Smooth muscle cell (in vitro differentiated cells): Measurements from ENCODE around the gene CADM4. TPM values are rescaled to one million over a fixed set of nuclear protein-coding genes. Genes with fewer than 3 reads are reported as not detected.

Experiments used
- DNase-seq: peaks from one replicate; lab custom pipeline; 2025; ENCODE audit not compliant: unreplicated experiment; lab: John Stamatoyannopoulos, UW
- H2AFZ ChIP-seq: fragments of 200-600 bp; sonication (generic); 2 replicates; pipeline ENCODE4 v1.6.0; 2016; ENCODE audit warnings: antibody characterized with exemption, low read depth, mild to moderate bottlenecking
- H3F3A ChIP-seq: fragments of 200-600 bp; sonication (generic); 2 replicates; pipeline ENCODE4 v1.6.0; 2017; ENCODE audit warnings: antibody characterized with exemption, low read depth
- H3K27ac ChIP-seq: fragments of 200-600 bp; sonication (generic); 2 replicates; pipeline ENCODE4 v1.5.1; 2016; ENCODE audit warnings: low read depth, mild to moderate bottlenecking
- H3K27me3 ChIP-seq: fragments of 200-600 bp; sonication (generic); 2 replicates; pipeline ENCODE4 v1.6.1; 2016; ENCODE audit warnings: low read depth, mild to moderate bottlenecking
- H3K36me3 ChIP-seq: fragments of 200-600 bp; sonication (generic); 2 replicates; pipeline ENCODE4 v1.5.1; 2016; ENCODE audit warnings: low read depth
- H3K4me1 ChIP-seq: fragments of 200-600 bp; sonication (generic); 2 replicates; pipeline ENCODE4 v1.5.1; 2016; ENCODE audit warnings: low read depth
- H3K4me2 ChIP-seq: fragments of 200-600 bp; sonication (generic); 2 replicates; pipeline ENCODE4 v1.6.0; 2016; ENCODE audit warnings: mild to moderate bottlenecking
- H3K4me3 ChIP-seq: fragments of 200-600 bp; sonication (generic); 2 replicates; pipeline ENCODE4 v1.5.1; 2016; ENCODE audit warnings: mild to moderate bottlenecking
- H3K79me2 ChIP-seq: fragments of 200-600 bp; sonication (generic); 2 replicates; pipeline ENCODE4 v1.6.0; 2016; ENCODE audit warnings: low read depth, mild to moderate bottlenecking
- H3K9ac ChIP-seq: fragments of 200-600 bp; sonication (generic); 2 replicates; pipeline ENCODE4 v1.6.0; 2016; ENCODE audit warnings: low read depth
- H3K9me3 ChIP-seq: fragments of 200-600 bp; sonication (generic); replicated peaks from 2 replicates; pipeline ENCODE4 v1.5.1; 2016; ENCODE audit warnings: low read depth
- H4K20me1 ChIP-seq: fragments of 200-600 bp; sonication (generic); 2 replicates; pipeline ENCODE4 v1.6.0; 2016; ENCODE audit warnings: low read depth
- WGBS: methylation state at CpG from one replicate; pipeline ENCODE4 v1.1.7; 2016; ENCODE audit warnings: low lambda C conversion rate; 5-methylcytosine and 5-hydroxymethylcytosine counted together
- polyA plus RNA-seq: library from polyadenylated mRNA; unstranded; fragments of >200 nt; fragmentation: Nextera tagmentation; extraction: Ambion mirVana; gene quantifications from 2 replicates; pipeline ENCODE4 v1.2.1, GENCODE V29; 2016
- total RNA-seq: library from RNA; depleted of rRNA; stranded (reverse); fragments of >200 nt; gene quantifications from 2 replicates; pipeline ENCODE4 v1.2.3, GENCODE V29; 2014
- TF ChIP-seq, protein P1 (sequence below): fragments of 200-600 bp; sonication (generic); IDR thresholded peaks from 2 replicates; pipeline ENCODE4 v1.5.1; 2017; ENCODE audit warnings: borderline replicate concordance, mild to moderate bottlenecking, antibody characterized with exemption; ENCODE audit not compliant: insufficient read depth, poor library complexity, severe bottlenecking

CADM4 gene
- total and polyA plus RNA-seq, 2 experiments from 2014 or later: 1.9 to 2.4 TPM

DNA sequence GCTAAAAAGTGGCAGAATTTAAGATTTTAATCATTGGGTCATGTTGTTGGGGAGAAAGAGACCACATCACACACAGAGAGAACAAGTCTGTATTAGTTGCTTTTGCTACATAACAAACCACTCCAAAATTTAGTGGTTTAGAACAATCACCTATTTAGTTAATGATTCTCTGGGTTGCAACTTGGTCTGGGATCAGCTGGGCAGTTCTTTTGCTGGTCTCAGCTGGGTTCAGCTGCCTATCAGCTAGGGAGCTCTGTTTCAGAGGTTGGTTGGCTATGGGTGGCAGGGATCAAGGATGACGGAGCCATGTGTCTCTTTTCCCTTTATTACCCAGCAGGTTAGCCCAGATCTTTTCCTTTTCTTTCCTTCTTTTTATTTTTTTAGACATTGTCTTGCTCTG is 55.2 kb downstream of the CADM4 start:
- H3K4me2 ChIP-seq: no peak overlapping the region
- H3K4me1 ChIP-seq: no peaks in the 10 kb centered on the region
- peaks cover 6% of the 10 kb centered on the region for H4K20me1 ChIP-seq
- DNase-seq: no peak
- 80% methylated on average over 1 of the region's 1 CpG for whole genome bisulfite sequencing
- H3K27ac ChIP-seq: no peak overlapping the region
- TF ChIP-seq, protein P1, sequence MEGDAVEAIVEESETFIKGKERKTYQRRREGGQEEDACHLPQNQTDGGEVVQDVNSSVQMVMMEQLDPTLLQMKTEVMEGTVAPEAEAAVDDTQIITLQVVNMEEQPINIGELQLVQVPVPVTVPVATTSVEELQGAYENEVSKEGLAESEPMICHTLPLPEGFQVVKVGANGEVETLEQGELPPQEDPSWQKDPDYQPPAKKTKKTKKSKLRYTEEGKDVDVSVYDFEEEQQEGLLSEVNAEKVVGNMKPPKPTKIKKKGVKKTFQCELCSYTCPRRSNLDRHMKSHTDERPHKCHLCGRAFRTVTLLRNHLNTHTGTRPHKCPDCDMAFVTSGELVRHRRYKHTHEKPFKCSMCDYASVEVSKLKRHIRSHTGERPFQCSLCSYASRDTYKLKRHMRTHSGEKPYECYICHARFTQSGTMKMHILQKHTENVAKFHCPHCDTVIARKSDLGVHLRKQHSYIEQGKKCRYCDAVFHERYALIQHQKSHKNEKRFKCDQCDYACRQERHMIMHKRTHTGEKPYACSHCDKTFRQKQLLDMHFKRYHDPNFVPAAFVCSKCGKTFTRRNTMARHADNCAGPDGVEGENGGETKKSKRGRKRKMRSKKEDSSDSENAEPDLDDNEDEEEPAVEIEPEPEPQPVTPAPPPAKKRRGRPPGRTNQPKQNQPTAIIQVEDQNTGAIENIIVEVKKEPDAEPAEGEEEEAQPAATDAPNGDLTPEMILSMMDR: no peak
- H3K36me3 ChIP-seq: no peaks in the 10 kb centered on the region
- H2AFZ ChIP-seq: no peak overlapping the region
- no peaks in the 10 kb centered on the region for H3K9me3 ChIP-seq
- peaks cover 6% of the 10 kb centered on the region for H3K79me2 ChIP-seq
- H3F3A ChIP-seq: no peaks in the 10 kb centered on the region
- H3K27me3 ChIP-seq: no peaks in the 10 kb centered on the region
- H3K4me3 ChIP-seq: no peak overlapping the region
- H3K9ac ChIP-seq: no peak overlapping the region

DNA sequence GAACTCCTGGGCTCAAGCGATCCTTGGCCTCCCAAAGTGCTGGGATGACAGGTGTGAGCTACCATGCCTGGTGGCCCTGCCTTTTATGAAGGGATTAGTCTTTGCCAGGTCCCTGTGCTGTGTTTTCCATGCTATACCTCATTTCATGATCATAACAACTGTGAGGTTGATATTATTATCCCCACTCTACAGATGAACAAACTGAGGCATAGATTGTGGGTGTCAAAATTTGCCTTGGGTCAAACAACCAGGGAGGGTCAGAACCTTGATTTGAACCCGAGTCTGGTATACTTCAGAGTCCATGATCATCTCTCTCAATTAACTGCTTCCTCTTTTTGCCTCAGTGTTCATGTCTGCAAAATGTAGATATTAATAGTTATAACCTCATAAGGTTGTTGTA is 57.2 kb downstream of the CADM4 start:
- TF ChIP-seq, protein P1: no peak
- H3K27ac ChIP-seq: no peak overlapping the region
- no peaks in the 10 kb centered on the region for H3K9me3 ChIP-seq
- no peak overlapping the region for H3K4me3 ChIP-seq
- peaks cover 6% of the 10 kb centered on the region for H3K79me2 ChIP-seq
- H3F3A ChIP-seq: no peaks in the 10 kb centered on the region
- no peak for DNase-seq
- H4K20me1 ChIP-seq: peaks cover 5% of the 10 kb centered on the region
- no peaks in the 10 kb centered on the region for H3K27me3 ChIP-seq
- no peaks in the 10 kb centered on the region for H3K36me3 ChIP-seq
- no peak overlapping the region for H2AFZ ChIP-seq
- H3K9ac ChIP-seq: no peak overlapping the region
- no peak overlapping the region for H3K4me2 ChIP-seq
- H3K4me1 ChIP-seq: no peaks in the 10 kb centered on the region
- 92% methylated on average over 2 of the region's 2 CpGs for WGBS

DNA sequence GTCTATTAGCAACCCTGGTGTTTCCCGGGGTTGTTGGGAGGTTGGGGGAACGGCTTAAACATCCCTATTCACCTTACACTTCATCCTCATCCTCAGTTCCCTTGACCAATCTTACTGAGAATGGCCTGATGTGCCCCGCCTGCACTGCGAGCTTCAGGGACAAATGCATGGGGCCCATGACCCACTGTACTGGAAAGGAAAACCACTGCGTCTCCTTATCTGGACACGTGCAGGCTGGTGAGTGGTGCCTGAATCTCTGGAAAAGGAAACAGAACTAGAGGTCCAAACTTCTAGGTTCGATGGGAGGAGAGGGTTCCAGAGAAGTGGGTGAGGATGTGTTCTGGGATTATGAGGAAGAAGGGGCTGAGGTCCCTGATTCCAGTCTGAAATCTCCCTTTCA is 58.2 kb downstream of the CADM4 start:
- Histone ChIP-seq H3K4me3 (no peak overlapping the region), H3K9me3 (no peaks in the 10 kb centered on the region), H3K27me3 (no peaks in the 10 kb centered on the region), H3K27ac (no peak overlapping the region), H3K4me2 (peak overlapping the region; percentile 82), H2AFZ (no peak overlapping the region), H3F3A (no peaks in the 10 kb centered on the region), H3K9ac (no peak overlapping the region), H3K79me2 (peaks cover under 1% of the 10 kb centered on the region), H3K4me1 (no peaks in the 10 kb centered on the region), H4K20me1 (no peaks in the 10 kb centered on the region), H3K36me3 (no peaks in the 10 kb centered on the region)
- DNase-seq: no peak
- TF ChIP-seq, protein P1: no peak
- 74% methylated on average over 7 of the region's 7 CpGs for WGBS

DNA sequence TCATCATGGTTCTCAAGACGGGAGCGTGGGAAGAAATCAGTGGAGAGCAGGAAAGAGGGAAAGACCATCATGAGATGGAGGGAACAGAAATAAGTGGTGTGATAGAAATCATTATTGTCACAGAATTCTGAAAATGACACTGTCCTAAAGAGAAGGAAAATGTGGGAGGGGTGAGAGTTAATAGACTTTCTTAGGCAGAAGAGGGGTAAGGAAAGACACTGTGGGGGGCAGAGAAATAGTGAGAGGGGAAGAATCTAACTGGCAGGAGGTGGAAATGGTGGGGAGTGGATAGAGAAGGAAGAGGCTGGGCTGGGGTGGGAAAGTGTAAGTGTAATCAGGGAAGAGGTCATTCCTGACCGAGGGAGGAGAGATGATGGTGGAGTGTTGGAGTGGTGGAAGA is 60.9 kb downstream of the CADM4 start:
- WGBS: 96% methylated on average over 2 of the region's 3 CpGs
- Histone ChIP-seq H3K4me3 (no peak overlapping the region), H4K20me1 (no peaks in the 10 kb centered on the region), H3K9ac (no peak overlapping the region), H3K9me3 (no peaks in the 10 kb centered on the region), H3K4me1 (peaks cover 10% of the 10 kb centered on the region), H3K36me3 (no peaks in the 10 kb centered on the region), H3K27ac (no peak overlapping the region), H2AFZ (no peak overlapping the region), H3K4me2 (no peak overlapping the region), H3K27me3 (no peaks in the 10 kb centered on the region), H3F3A (no peaks in the 10 kb centered on the region), H3K79me2 (peaks cover 9% of the 10 kb centered on the region)
- DNase-seq: no peak
- TF ChIP-seq, protein P1: no peak
